ENCODE results near the gene FILIP1.

FILIP1 gene

DNA sequence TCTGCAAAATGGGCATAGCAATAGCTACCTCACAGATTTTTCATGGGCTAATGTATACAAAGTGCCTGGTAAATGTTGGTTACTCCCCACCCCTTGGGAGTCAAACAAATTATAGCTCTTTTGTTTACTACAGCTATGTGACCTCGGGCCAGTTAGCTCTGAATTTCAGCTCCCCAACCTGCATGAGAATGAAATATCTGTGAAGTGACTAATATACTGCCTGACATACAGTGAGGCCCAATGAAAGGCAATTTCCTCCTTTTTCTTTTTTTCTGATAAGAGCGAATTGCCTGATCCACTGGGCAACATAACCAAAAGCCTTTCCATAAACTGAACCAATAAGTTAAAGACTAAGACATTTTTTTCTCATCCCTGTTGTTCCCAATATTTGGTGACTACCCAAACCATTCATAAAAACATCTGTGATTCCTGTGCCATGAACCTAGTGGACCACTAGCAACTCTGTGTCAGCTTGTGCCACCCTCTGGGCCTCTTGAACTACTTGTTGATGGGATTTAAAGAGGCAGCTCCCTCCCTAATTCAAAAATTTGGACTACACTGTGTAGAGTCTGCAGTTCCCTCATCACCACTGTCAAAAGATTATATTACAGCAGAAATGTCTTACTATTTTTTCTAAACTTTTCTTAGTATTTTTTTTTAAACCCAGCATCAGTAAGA is 117.1 kb downstream of the FILIP1 start:
- Histone ChIP-seq H3K9me3 (ENCODE audit: control insufficient read depth, low read length) (no peaks in the 10 kb centered on the region), H3K27ac (ENCODE audit: insufficient read depth, low read length, poor library complexity, severe bottlenecking) (no peak overlapping the region), H3K4me3 (ENCODE audit: insufficient read depth, low read depth, low read length, poor library complexity, severe bottlenecking) (no peak overlapping the region), H3K36me3 (ENCODE audit: control insufficient read depth, insufficient read depth, low read length) (no peaks in the 10 kb centered on the region), H3K4me1 (ENCODE audit: control insufficient read depth, insufficient read depth, low read length, poor library complexity, severe bottlenecking) (no peaks in the 10 kb centered on the region), H3K27me3 (replicated peaks; ENCODE audit: control insufficient read depth, insufficient read depth, low read length, poor library complexity, severe bottlenecking) (no peaks in the 10 kb centered on the region)
- no peak for DNase-seq

DNA sequence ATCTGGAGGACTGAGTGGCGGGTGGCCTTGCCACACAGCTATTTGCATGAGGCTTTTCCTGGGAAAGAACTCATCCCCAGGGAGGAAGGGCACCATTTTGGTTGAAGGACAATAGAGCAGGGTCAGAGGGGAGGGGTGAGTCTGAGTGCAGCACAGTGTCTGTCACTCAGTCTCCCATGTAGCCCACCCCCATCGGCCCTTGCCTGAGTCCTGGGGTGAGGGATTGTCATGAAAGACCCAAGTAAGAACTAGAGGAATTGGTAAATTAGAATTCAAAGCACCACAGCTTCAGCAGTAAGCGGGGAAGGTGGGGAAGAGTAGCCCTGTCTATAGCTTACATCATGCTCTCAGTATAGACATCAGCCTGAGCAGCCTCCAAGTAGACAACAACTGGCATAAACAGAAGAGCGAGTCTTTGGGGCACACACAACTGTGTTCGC is 118.6 kb downstream of the FILIP1 start:
- H3K36me3 ChIP-seq (ENCODE audit: control insufficient read depth, insufficient read depth, low read length): no peaks in the 10 kb centered on the region

DNA sequence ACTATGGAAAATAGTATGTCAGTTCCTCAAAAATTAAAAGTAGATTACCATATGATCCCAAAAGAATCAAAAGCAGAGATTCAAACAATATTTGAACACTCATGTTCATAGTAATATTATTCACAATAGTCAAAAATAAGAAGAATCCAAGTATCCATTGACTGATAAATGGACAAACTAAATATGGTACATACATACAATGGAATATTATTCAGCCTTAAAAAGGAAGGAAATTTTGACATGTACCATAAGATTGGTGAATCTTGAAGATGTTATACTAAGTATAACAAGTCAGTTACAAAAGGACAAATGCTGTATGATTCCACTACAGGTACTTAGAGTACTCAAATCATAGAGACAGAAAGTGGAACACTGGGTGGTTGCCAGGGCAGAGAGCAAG is 120.7 kb downstream of the FILIP1 start:
- Histone ChIP-seq H3K27ac (ENCODE audit: insufficient read depth, low read length, poor library complexity, severe bottlenecking) (no peak overlapping the region), H3K9me3 (ENCODE audit: control insufficient read depth, low read length) (no peaks in the 10 kb centered on the region), H3K36me3 (ENCODE audit: control insufficient read depth, insufficient read depth, low read length) (no peaks in the 10 kb centered on the region), H3K4me3 (ENCODE audit: insufficient read depth, low read depth, low read length, poor library complexity, severe bottlenecking) (no peak overlapping the region), H3K27me3 (replicated peaks; ENCODE audit: control insufficient read depth, insufficient read depth, low read length, poor library complexity, severe bottlenecking) (no peaks in the 10 kb centered on the region), H3K4me1 (ENCODE audit: control insufficient read depth, insufficient read depth, low read length, poor library complexity, severe bottlenecking) (no peaks in the 10 kb centered on the region)
- DNase-seq: no peak

More for the DNA sequence above, 118.6 kb downstream of the FILIP1 start:
- no peak overlapping the region for H3K4me3 ChIP-seq (ENCODE audit: insufficient read depth, low read depth, low read length, poor library complexity, severe bottlenecking)
- no peaks in the 10 kb centered on the region for H3K9me3 ChIP-seq (ENCODE audit: control insufficient read depth, low read length)
- H3K4me1 ChIP-seq (ENCODE audit: control insufficient read depth, insufficient read depth, low read length, poor library complexity, severe bottlenecking): no peaks in the 10 kb centered on the region
- H3K27ac ChIP-seq (ENCODE audit: insufficient read depth, low read length, poor library complexity, severe bottlenecking): no peak overlapping the region
- no peaks in the 10 kb centered on the region for H3K27me3 ChIP-seq (replicated peaks; ENCODE audit: control insufficient read depth, insufficient read depth, low read length, poor library complexity, severe bottlenecking)
- no peak for DNase-seq

GRCh38 chr6:75370011-75370410 is 123.6 kb downstream of the FILIP1 start:
- Histone ChIP-seq H3K4me1 (ENCODE audit: control insufficient read depth, insufficient read depth, low read length, poor library complexity, severe bottlenecking) (no peaks in the 10 kb centered on the region), H3K36me3 (ENCODE audit: control insufficient read depth, insufficient read depth, low read length) (no peaks in the 10 kb centered on the region), H3K4me3 (ENCODE audit: insufficient read depth, low read depth, low read length, poor library complexity, severe bottlenecking) (no peak overlapping the region), H3K27me3 (replicated peaks; ENCODE audit: control insufficient read depth, insufficient read depth, low read length, poor library complexity, severe bottlenecking) (no peaks in the 10 kb centered on the region), H3K27ac (ENCODE audit: insufficient read depth, low read length, poor library complexity, severe bottlenecking) (no peak overlapping the region), H3K9me3 (ENCODE audit: control insufficient read depth, low read length) (no peaks in the 10 kb centered on the region)
- no peak for DNase-seq

- Histone ChIP-seq H3K27me3 (replicated peaks; ENCODE audit: control insufficient read depth, insufficient read depth, low read length, poor library complexity, severe bottlenecking) (no peaks in the 10 kb centered on the region), H3K4me3 (ENCODE audit: insufficient read depth, low read depth, low read length, poor library complexity, severe bottlenecking) (no peak overlapping the region), H3K36me3 (ENCODE audit: control insufficient read depth, insufficient read depth, low read length) (no peaks in the 10 kb centered on the region), H3K27ac (ENCODE audit: insufficient read depth, low read length, poor library complexity, severe bottlenecking) (no peak overlapping the region), H3K9me3 (ENCODE audit: control insufficient read depth, low read length) (no peaks in the 10 kb centered on the region), H3K4me1 (ENCODE audit: control insufficient read depth, insufficient read depth, low read length, poor library complexity, severe bottlenecking) (no peaks in the 10 kb centered on the region)
- no peak for DNase-seq
Observed at GRCh38 chr6:75368864-75369402, 124.7 kb downstream of the FILIP1 start.

GRCh38 chr6:75368151-75368779 is 125.3 kb downstream of the FILIP1 start:
- H3K9me3 ChIP-seq (ENCODE audit: control insufficient read depth, low read length): no peaks in the 10 kb centered on the region
- no peak for DNase-seq
- no peak overlapping the region for H3K27ac ChIP-seq (ENCODE audit: insufficient read depth, low read length, poor library complexity, severe bottlenecking)
- H3K36me3 ChIP-seq (ENCODE audit: control insufficient read depth, insufficient read depth, low read length): no peaks in the 10 kb centered on the region
- no peaks in the 10 kb centered on the region for H3K27me3 ChIP-seq (replicated peaks; ENCODE audit: control insufficient read depth, insufficient read depth, low read length, poor library complexity, severe bottlenecking)
- H3K4me1 ChIP-seq (ENCODE audit: control insufficient read depth, insufficient read depth, low read length, poor library complexity, severe bottlenecking): no peaks in the 10 kb centered on the region
- no peak overlapping the region for H3K4me3 ChIP-seq (ENCODE audit: insufficient read depth, low read depth, low read length, poor library complexity, severe bottlenecking)

DNA sequence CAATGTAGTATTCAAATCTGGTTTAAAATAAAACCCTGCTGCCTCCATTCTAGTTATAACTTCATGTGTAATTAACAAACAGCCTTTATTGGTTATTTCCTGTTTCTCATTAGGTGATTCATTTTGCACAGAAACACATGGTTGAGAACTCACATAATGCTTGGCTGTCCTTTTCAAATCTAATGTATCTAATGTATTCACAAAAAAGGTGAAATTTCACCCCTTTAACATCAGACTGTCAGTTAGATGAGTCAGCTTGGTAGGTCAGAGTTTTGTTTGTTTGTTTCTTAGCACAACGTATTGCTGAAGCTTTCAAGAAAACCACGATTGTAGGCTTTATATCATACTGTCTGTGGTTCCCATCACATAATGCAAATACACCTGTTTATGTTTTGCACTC is 130.3 kb downstream of the FILIP1 start:
- no peak for DNase-seq
- no peaks in the 10 kb centered on the region for H3K9me3 ChIP-seq (ENCODE audit: control insufficient read depth, low read length)
- H3K27me3 ChIP-seq (replicated peaks; ENCODE audit: control insufficient read depth, insufficient read depth, low read length, poor library complexity, severe bottlenecking): no peaks in the 10 kb centered on the region
- no peaks in the 10 kb centered on the region for H3K4me1 ChIP-seq (ENCODE audit: control insufficient read depth, insufficient read depth, low read length, poor library complexity, severe bottlenecking)
- no peak overlapping the region for H3K27ac ChIP-seq (ENCODE audit: insufficient read depth, low read length, poor library complexity, severe bottlenecking)
- no peak overlapping the region for H3K4me3 ChIP-seq (ENCODE audit: insufficient read depth, low read depth, low read length, poor library complexity, severe bottlenecking)
- no peaks in the 10 kb centered on the region for H3K36me3 ChIP-seq (ENCODE audit: control insufficient read depth, insufficient read depth, low read length)

DNA sequence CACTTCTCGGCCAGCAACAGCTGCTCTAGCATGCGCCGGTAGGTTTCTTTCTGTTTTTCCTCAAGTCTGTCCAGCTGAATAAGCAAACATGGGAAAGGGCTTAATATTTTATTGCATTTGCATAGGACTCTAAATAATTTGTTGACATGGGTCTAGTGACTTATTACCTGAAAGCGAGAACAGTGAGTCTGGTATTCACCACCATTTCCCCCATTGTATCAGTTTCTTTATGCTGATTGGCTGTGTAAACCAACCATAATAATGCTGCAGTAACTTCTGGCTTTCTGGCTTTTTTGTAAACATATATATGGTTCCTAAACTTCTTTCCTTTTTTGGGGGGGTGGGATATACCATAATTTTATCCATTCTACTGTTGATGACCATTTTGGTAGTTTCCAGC is 140.0 kb downstream of the FILIP1 start:
- H3K27ac ChIP-seq (ENCODE audit: insufficient read depth, low read length, poor library complexity, severe bottlenecking): no peak overlapping the region
- H3K27me3 ChIP-seq (replicated peaks; ENCODE audit: control insufficient read depth, insufficient read depth, low read length, poor library complexity, severe bottlenecking): no peaks in the 10 kb centered on the region
- H3K9me3 ChIP-seq (ENCODE audit: control insufficient read depth, low read length): no peaks in the 10 kb centered on the region
- H3K4me1 ChIP-seq (ENCODE audit: control insufficient read depth, insufficient read depth, low read length, poor library complexity, severe bottlenecking): no peaks in the 10 kb centered on the region
- no peaks in the 10 kb centered on the region for H3K36me3 ChIP-seq (ENCODE audit: control insufficient read depth, insufficient read depth, low read length)
- no peak for DNase-seq
- H3K4me3 ChIP-seq (ENCODE audit: insufficient read depth, low read depth, low read length, poor library complexity, severe bottlenecking): no peak overlapping the region

- H3K4me3 ChIP-seq (ENCODE audit: insufficient read depth, low read depth, low read length, poor library complexity, severe bottlenecking): no peak overlapping the region
- H3K27ac ChIP-seq (ENCODE audit: insufficient read depth, low read length, poor library complexity, severe bottlenecking): no peak overlapping the region
- H3K36me3 ChIP-seq (ENCODE audit: control insufficient read depth, insufficient read depth, low read length): no peaks in the 10 kb centered on the region
- H3K27me3 ChIP-seq (replicated peaks; ENCODE audit: control insufficient read depth, insufficient read depth, low read length, poor library complexity, severe bottlenecking): no peaks in the 10 kb centered on the region
- DNase-seq: no peak
- H3K4me1 ChIP-seq (ENCODE audit: control insufficient read depth, insufficient read depth, low read length, poor library complexity, severe bottlenecking): no peaks in the 10 kb centered on the region
- no peaks in the 10 kb centered on the region for H3K9me3 ChIP-seq (ENCODE audit: control insufficient read depth, low read length)
Observed at GRCh38 chr6:75351570-75351969, 142.0 kb downstream of the FILIP1 start.

GRCh38 chr6:75350808-75351207 is 142.8 kb downstream of the FILIP1 start:
- no peaks in the 10 kb centered on the region for H3K4me1 ChIP-seq (ENCODE audit: control insufficient read depth, insufficient read depth, low read length, poor library complexity, severe bottlenecking)
- H3K27ac ChIP-seq (ENCODE audit: insufficient read depth, low read length, poor library complexity, severe bottlenecking): no peak overlapping the region
- no peak for DNase-seq
- no peaks in the 10 kb centered on the region for H3K9me3 ChIP-seq (ENCODE audit: control insufficient read depth, low read length)
- no peaks in the 10 kb centered on the region for H3K27me3 ChIP-seq (replicated peaks; ENCODE audit: control insufficient read depth, insufficient read depth, low read length, poor library complexity, severe bottlenecking)
- H3K4me3 ChIP-seq (ENCODE audit: insufficient read depth, low read depth, low read length, poor library complexity, severe bottlenecking): no peak overlapping the region
- no peaks in the 10 kb centered on the region for H3K36me3 ChIP-seq (ENCODE audit: control insufficient read depth, insufficient read depth, low read length)

Data from effector memory CD4-positive, alpha-beta T cell (primary cell).